GM18907 (cell line): ENCODE data around the gene GRIK5.
"Not testable (repeated sequence)": the region's sequence is repeated elsewhere in the genome, so short reads cannot be mapped to it uniquely, and the experiment has no call there.

ENCODE experiments used
- ATAC-seq: cut with Tn5 transposase; IDR thresholded peaks from one replicate; pipeline ENCODE4 v1.9.1; 2021; ENCODE audit warnings: mild to moderate bottlenecking, moderate library complexity; ENCODE audit not compliant: unreplicated experiment

Gene GRIK5

DNA sequence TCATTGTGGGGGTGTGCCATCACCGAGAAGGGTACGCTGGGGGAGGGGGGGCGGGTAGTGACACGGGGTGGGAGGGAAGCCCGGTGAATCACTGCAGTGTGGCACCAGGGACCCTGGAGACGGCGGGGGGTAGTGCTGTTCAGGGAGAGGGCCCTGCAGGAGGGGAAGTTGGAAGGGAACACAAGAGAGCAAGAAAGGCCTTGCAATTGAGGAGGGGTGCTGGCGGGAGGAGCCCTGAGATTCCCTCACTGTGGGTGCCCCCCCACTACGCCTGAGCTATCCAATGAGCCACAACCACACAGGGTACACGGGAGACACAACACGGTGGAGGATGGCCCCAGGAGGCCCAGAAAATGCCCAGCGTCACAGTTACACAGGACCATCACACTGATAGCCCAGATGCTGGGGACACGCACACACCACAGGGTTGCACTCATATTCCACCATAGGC, 75.5 kb downstream of the GRIK5 start:
- no peak for ATAC-seq

DNA sequence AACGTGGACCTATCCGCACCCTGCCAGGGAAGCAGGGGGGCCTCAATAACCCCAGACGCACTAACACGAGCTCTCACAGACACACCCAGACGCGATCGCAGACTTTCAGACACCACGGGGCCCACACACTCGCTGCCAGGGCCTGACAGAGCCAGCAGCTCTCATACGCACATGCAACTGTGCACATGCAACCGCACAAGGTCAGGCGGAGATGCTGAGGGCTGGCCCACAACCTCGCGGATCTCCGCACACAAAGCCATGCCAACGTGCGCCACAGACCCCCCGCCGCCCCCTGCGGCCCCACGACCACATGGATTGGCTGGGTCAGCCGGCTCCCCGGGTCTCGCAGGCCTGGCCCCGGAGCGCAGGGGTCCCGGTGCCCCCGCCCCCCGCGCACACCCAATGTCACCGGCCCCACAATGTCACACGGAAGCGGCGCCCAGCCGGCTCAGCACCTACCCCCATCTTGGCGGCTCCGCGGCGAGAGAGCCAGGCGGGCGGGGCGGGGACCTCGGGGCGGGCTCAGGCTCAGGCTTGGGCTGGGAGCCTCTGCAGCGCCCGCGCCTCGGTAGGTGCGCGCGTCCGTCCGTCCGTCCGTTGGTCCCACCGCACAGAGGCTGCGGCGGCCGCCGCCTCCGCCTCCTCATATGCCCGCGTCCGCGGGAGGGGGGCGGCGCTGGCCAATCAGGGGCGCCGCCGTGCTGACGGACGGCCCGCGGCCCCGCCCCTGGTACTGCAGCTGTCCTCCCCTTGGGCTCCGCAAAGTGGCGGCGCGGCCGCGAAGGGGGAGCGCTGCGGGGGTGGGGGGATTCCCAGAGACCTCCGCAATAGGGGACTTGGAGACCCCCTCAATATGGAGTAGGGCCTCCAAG, 76.2 kb downstream of the GRIK5 start, which contains the start of gene ATP1A3:
Gene ATP1A3 (minus strand): TSS at position 619 of the 872 bp plus-strand sequence. CDS start 154 bp downstream, at position 465.
- no peak for ATAC-seq

DNA sequence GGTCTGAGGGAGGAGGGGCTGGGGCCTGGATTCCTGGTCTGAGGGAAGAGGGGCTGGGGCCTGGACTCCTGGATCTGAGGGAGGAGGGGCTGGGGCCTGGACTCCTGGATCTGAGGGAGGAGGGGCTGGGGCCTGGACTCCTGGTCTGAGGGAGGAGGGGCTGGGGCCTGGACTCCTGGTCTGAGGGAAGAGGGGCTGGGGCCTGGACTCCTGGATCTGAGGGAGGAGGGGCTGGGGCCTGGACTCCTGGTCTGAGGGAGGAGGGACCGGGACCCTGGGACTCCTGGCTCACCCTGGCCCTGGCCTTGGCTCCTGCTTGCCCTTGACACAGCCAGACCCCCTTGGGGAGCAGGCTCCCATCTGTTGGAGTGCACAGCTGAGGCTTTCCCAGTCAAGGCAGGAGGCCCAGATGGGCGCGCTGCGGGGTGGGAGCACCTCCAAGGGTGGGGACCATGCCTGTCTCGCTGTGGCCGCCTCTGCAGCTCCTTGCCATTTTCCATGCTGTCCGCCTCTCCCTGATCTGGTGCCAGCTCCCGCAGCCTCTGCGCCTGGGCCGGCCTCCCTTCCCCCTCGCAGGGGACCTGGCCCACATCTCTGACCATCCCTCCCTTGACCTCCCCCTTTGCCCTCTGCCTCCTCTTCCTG, 78.0 kb downstream of the GRIK5 start:
- ATAC-seq, result not testable (repeated sequence)

DNA sequence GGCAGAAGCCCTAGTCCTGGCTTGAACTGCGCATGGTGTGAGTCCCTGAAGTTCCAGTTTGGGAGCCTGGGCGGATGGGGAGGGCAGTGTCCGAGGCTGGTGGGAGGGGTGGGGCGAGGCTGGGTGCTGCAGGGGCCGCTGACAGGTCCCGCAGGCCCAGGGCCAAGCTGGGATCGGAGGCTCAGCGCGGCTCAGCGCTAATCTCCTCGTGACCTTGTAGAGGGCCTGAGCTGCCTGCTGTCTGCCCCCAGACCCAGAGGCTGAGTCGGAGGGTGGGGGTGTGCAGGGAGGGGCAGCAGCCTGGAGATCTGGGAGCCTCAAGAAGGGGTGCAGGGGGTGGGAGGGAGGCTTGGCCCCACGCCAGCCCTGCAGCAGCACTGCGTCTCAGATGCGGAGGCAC, 79.0 kb downstream of the GRIK5 start:
- ATAC-seq, result no peak

DNA sequence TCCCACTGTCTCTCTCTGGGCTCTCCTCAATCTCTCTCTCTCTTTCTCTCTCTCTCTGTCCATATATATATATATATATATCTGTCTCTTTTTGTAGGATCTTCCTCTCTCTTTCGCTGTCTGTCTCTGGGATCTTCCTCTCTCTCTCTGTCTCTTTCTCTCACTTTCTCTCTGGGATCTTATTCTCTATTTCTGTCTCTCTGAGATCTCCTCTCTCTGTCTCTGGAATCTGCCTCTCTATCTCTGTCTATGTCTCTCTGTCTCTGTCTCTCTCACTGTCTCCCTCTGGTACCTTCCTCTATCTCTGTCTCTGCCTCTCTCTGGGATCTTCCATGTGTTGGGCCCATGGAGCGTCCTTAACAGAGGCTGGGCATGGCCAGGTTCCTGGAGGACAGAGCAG, 79.4 kb downstream of the GRIK5 start:
- no peak for ATAC-seq

DNA sequence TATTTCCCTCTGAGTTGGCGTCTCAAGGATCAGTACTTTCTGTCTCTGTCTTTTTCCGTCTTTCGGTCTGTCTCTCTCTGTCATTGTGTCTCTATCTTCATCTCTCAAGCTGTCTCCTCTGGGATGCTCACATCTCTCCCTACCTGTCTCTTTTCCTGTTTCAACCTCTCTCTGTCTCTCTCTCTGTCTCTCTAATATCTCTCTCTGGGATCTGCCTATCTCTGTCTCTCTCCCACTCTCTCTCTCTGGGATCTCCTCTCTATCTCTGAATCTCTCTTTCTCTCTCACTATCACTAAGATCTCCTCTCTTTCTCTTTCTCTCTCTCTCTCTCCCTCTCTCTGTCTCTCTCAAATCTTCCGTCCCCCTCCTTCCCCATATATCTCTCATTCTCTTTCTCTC, 80.0 kb downstream of the GRIK5 start:
- ATAC-seq, result no peak

DNA sequence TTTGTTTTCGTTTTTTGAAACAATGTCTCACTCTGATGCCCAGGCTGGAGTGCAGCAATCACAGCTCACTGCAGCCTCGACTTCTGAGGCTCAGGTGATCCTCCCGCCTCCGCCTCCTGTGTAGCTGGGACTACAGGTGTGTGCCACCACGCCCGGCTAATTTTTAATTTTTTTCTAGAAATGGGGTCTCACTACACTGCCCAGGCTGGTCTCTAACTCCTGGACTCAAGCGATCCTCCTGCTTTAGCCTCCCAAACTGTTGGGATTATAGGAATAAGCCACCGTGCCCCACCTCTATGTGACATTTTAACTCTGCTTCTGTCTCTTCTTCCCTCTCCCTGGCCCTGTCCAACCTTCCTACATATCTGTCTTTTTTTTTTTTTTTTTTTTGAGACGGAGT, 81.1 kb downstream of the GRIK5 start:
- ATAC-seq, result no peak

DNA sequence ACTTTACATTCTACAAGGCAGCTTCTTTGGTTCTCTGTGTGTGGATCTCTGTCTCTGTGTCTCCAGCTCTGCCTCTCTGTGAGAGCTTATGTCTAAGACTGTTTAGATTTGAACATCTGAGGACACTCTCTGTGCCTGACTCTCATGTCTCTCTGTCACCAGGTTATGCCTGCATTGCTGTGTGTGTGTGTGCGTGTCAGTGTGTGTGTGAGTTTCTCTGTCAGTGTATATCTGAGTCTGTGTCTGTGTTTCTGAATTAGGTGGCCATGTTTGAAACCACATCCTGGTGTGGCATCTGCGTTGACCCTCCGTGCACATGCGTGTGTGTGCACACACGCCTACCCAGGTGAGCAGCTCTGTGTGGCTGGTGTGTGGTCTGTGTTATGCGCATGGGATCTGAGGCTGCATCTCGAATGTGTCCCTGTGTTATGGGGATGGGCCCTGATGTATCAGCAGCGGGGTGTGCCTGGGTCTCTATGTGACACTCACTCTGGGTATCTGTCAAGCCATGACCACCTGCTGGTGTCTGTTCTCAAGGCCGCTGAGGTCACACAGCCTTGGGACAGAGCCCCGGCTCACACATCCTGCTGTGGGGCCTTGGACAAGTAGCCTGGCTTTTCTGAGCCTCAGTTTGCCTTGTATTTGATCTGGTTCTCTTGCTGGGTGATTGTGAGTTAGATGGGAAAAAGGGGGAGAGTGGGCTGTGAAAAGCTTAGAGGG, 82.7 kb downstream of the GRIK5 start:
- ATAC-seq, result no peak

DNA sequence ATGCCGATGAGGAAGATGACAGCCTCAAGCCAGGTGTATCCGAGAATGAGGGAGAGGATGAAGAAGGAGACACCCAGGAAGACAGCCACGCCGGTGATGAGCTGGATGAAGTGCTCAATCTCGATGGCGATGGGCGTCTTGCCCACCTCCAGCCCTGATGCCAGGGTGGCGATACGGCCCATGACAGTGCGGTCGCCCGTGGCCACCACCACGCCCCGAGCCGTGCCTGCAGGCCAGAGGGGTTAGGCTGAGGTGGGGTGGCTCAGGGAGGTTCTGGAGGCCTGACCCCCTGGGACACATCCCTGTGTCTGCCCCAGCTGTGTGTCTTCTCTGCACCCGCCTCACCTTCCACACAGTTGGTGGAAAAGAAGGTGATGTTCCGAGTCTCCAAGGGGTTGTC, 85.0 kb downstream of the GRIK5 start:
- ATAC-seq, result no peak

DNA sequence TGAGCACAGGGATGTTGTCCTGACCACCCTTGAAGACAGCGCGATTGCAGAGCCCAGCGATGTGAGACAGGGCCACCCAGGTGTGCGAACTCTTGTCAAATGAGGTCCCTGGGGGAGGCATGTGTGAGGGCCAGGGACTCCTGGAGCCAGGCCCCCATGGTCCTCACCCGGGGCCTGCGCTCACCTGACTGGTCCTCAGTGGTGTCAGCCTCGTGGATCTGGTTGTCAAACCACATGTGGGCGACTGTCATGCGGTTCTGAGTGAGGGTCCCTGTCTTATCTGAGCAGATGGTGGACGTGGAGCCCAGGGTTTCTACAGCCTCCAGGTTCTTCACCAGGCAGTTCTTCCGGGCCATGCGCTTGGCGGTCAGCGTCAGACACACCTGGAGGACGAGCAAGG, 88.3 kb downstream of the GRIK5 start:
- ATAC-seq, result no peak

DNA sequence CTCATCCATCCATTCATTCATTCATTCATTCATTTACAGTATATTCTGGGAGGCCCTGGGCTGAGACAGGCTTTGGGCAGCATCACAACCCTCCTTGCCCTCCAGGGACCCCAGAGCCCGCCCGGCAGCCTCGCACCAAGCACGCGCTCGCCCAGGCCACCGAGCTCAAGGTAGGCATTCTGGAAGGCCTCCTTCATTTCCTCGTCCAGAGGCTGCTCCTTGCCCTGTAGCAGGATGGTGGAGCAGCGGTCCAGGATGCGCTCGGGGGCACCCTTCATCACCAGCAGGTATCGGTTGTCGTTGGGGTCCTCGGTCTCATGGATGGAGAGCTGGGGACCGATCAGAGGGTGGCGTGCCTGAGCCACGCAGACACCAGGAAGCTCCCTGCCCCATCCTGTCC, 91.5 kb downstream of the GRIK5 start:
- no peak for ATAC-seq

DNA sequence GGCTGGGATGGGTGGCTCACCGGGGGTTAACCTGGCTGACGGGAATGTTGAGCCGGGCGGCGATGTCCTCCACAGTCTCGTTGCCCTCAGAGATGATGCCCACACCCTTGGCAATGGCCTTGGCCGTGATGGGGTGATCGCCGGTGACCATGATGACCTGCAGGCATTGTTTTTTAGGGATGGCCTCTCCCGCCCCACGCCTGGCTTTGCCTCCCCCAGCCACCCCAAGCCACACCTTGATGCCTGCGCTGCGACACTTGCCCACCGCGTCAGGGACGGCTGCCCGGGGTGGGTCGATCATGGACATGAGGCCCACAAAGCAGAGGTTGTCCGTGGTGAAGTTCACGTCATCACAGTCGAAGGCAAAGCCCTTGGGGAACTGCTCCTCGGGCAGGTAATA, 92.1 kb downstream of the GRIK5 start:
- ATAC-seq, result no peak

DNA sequence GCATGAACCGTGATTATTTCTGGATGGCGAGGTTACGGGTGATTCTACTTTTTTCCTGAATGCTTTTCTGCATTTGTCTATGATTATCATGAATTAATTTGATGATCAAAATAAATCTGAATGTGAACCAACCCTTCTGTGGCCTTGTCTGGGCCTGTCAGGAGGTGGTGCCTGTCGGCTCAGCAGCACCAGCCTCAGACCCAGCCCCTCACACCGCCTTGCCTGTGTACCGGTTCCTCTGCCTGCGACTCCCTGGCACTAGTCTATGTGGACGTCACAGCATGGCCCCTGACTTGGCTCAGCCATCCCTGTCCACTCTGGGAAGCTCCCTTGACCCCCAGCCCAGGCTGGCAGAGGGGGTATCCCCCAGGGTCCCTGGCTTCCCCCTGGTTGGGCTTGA, 95.4 kb downstream of the GRIK5 start:
- no peak for ATAC-seq

DNA sequence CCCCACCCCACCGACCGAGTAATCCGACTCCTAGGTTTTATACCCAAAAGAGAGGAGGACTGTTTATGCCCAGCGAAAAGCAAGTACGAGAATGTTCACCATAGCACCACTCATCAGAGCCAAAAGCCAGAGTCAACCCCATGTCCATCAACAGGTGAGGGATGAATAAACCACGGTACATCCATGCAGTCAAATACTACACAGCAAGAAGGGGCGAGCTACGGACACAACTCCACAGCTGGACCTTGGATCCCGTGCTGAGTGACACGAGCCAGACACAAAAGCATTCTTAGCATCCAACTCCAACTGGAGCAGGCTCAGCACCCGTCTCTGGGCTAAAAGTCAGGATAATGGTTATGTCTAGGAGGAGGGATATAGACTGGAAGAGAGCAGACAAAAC, 98.6 kb downstream of the GRIK5 start:
- ATAC-seq, result no peak

DNA sequence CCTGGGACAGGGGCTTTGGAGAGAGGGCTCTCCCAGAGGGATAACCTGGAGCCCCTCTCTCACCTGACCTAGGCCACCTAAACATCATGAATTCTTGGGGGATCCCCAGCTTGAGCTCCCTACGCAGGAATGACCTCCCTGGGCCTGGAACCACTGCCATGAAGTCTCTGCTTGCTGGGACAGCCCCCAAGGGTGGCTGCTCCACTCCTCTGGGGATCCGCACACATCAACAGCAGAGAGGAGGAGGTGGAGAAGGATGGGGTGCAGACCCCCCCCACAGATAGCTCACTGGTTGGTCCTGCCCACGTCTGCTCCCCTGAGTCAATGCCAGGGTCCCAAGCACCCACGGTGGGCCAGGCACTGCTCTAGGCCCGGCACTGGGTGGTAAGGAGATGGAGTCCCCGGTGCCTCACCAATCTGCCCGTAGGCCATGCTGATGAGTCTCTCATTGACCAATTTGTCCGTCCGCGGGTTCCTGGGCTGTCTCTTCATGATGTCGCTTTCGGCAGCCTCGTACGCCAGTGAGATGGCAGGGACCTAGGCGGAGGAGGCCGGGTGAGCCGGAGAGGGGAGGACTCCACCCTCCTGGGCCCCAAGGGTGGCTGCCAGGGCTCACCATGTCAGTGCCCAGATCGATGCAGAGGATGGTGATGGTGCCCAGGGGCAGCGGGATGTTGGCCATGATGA, 100.1 kb downstream of the GRIK5 start:
- ATAC-seq, result no peak

DNA sequence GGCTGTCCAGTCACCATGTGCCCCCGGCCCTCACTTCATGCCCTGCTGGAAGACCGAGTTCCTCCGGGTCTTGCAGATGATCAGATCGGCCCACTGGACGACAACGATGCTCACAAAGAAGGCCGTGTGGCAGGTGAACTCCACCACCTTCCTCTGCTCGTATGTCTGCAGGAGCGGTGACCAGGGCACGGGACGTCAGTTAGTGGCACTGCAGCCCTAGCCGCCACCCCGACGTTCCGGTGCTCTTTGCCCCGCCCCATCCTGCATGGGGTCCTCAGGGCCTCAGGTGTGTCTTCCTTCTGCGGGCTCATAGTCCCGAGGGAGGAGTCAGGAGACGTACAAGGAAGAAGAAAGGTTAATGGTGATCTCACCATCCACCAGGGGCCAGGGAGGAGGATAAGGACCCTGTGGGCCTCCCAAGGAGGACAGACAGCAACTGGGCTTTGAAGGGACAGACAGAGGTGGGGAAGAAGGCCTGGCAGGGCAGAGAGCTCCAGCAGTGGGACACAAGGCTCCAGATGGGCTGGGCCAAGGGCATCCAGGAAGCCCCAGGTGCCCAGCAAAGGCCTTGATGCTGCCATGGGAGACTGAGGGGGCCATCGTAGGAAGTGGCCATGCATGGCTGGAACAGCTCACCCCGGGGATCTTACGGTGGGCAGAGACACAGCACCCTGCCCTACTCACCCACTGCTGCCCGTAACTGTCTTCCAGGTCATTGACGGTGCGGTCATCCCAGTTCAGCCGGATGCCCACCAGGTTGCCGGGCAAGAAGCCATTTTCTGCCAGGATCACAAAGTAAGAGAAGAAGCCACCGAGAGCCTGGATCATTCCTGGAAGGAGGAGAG, 101.0 kb downstream of the GRIK5 start:
- ATAC-seq, result no peak

DNA sequence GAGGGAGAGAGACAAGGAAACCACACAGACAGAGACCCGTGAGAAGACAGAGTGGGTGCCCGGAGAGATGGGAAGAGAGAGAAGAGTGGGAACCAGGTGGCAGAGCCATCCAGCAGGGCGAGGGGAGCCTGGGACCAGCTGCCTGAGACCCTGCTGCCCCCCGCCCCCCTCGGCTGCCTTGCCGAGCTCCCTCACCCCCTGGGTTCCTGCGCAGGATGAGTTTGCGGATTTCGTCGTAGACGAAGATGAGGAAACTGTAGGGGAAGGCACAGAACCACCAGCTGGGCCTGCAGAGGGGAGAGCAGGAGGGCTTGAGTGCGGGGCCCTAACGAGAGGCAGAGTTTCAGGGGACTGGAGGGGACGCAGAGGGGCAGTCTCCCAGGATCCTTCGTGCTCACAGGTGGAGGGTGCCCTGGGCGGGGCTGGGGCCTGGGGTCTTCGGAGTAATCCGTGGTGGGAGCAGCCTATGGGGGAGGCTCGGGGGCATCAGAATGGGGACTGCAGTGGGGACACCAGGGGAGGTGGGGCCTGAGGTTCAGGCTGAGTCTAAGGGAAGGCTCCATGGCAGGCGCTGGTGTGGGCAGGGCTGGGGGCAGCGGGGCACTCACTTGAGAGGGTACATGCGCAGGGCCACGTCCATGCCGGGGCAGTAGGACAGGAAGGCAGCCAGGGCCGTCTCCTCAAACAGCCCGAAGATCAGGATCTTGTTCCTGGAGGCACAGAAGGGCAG, 102.8 kb downstream of the GRIK5 start:
- no peak for ATAC-seq

DNA sequence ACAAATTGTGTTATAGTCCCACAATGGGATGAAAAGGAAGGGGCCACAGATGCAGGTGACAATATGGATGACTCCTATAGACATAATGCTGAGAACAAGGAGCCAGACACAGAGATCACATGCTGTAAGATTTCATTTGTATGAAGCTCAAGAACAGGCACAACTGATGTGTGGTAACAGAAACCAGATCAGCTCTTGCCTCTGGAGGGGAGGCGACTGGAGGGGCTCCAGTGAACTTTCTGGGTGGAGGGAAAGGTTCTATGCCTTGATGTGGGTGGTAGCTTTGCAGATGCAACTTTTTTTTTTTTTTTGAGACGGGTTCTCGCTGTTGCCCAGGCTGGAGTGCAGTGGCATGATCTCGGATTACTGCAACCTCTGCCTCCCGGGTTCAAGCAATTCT, 104.9 kb downstream of the GRIK5 start:
- ATAC-seq, result no peak

DNA sequence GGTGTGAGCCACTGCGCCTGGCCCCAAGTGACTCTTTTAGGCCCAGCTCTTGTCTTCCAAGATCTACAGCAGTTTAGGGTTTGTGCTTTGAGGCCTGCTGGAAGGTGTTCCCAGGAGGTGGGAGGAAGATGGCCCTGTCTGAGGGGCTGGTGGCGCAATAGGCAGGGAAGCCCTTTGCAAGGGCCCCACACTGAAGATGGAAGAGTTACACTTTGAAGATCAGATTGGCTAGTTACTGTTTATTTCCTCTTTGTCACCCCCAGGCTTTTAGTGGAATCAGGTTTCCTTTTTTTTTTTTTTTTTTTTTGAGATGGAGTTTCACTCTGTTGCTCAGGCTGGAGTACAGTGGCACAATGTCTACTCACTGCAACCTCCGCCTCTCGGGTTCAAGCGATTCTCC, 109.0 kb downstream of the GRIK5 start:
- no peak for ATAC-seq
